ENCODE measurements around the gene ANKRD42.

- TF ChIP-seq, protein P1, sequence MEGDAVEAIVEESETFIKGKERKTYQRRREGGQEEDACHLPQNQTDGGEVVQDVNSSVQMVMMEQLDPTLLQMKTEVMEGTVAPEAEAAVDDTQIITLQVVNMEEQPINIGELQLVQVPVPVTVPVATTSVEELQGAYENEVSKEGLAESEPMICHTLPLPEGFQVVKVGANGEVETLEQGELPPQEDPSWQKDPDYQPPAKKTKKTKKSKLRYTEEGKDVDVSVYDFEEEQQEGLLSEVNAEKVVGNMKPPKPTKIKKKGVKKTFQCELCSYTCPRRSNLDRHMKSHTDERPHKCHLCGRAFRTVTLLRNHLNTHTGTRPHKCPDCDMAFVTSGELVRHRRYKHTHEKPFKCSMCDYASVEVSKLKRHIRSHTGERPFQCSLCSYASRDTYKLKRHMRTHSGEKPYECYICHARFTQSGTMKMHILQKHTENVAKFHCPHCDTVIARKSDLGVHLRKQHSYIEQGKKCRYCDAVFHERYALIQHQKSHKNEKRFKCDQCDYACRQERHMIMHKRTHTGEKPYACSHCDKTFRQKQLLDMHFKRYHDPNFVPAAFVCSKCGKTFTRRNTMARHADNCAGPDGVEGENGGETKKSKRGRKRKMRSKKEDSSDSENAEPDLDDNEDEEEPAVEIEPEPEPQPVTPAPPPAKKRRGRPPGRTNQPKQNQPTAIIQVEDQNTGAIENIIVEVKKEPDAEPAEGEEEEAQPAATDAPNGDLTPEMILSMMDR (IDR thresholded peaks at IDR 0.05; ENCODE audit: low read length) = no peak
- no peak for TF ChIP-seq EZH2phosphoT487 (IDR thresholded peaks at IDR 0.05; ENCODE audit: low read length)
These were observed 786 bp upstream of the ANKRD42 start for GRCh38 chr11:83192606-83193245.

Measured in MM.1S (cell line).